OCI-LY7 (cell line): ENCODE data around the gene HOXB5. TPM values are rescaled to one million over a fixed set of nuclear protein-coding genes. Genes with fewer than 3 reads are reported as not detected.

ENCODE experiments used
- BruUV-seq: library from RNA; stranded (reverse); fragments of 400-500 nt; replicated peaks from 2 replicates; lab custom pipeline; 2021; lab: Mats Ljungman, UMichigan
- CTCF ChIA-PET: fragments of 300-600 bp; sonication (Branson Sonifier 250); formaldehyde crosslinking; loops from one replicate; lab custom pipeline; 2022; ENCODE audit warnings: antibody characterized with exemption; ENCODE audit not compliant: unreplicated experiment; lab: Charles Lee
- POLR2A ChIA-PET: fragments of 300-600 bp; sonication (Branson Sonifier 250); formaldehyde crosslinking; loops from one replicate; lab custom pipeline; 2022; ENCODE audit warnings: antibody characterized with exemption; lab: Charles Lee
- DNase-seq: peaks from one replicate; pipeline ENCODE4 v3.0.0-alpha.2; 2015; ENCODE audit warnings: low spot score
- H2AFZ ChIP-seq: fragments of 200-600 bp; sonication (generic), shearing (Covaris generic); 2 replicates; pipeline ENCODE4 v1.6.1; 2014; ENCODE audit warnings: mild to moderate bottlenecking, antibody characterized with exemption, low read length, moderate library complexity
- H3K27ac ChIP-seq: fragments of 200-600 bp; sonication (generic); 2 replicates; pipeline ENCODE4 v1.5.1; 2014; ENCODE audit warnings: mixed run types, low read depth, mild to moderate bottlenecking, moderate library complexity, low read length, inconsistent platforms; ENCODE audit not compliant: poor library complexity, severe bottlenecking
- H3K36me3 ChIP-seq: fragments of 200-600 bp; sonication (generic); 2 replicates; pipeline ENCODE4 v1.6.1; 2014; ENCODE audit warnings: mild to moderate bottlenecking, antibody characterized with exemption, low read length, moderate library complexity, mixed read lengths; ENCODE audit not compliant: insufficient read depth
- H3K4me1 ChIP-seq: fragments of 200-600 bp; sonication (generic); 2 replicates; pipeline ENCODE4 v1.5.1; 2014; ENCODE audit warnings: mild to moderate bottlenecking, low read length; ENCODE audit not compliant: insufficient read depth, poor library complexity, severe bottlenecking
- H3K4me2 ChIP-seq: fragments of 200-600 bp; sonication (generic); 2 replicates; pipeline ENCODE4 v1.6.1; 2014; ENCODE audit warnings: mild to moderate bottlenecking, low read length
- H3K4me3 ChIP-seq: fragments of 200-600 bp; sonication (generic); 2 replicates; pipeline ENCODE4 v1.5.1; 2014; ENCODE audit warnings: mild to moderate bottlenecking, low read depth, low read length; ENCODE audit not compliant: poor library complexity, severe bottlenecking
- H3K79me2 ChIP-seq: fragments of 200-600 bp; sonication (generic); 2 replicates; pipeline ENCODE4 v1.6.1; 2016; ENCODE audit warnings: low read depth, mild to moderate bottlenecking, low read length, moderate library complexity, mixed read lengths; ENCODE audit not compliant: insufficient read depth
- H3K9me2 ChIP-seq: fragments of 200-600 bp; sonication (generic); 2 replicates; pipeline ENCODE4 v1.6.1; 2016; ENCODE audit warnings: mild to moderate bottlenecking, low read length, mixed read lengths; ENCODE audit not compliant: insufficient read depth
- H3K9me3 ChIP-seq: fragments of 200-600 bp; sonication (generic); 2 replicates; pipeline ENCODE4 v1.6.1; 2014; ENCODE audit warnings: mild to moderate bottlenecking, mixed run types, low read length, mixed read lengths
- H4K20me1 ChIP-seq: fragments of 200-600 bp; sonication (generic); 2 replicates; pipeline ENCODE4 v1.6.1; 2014; ENCODE audit warnings: mild to moderate bottlenecking, antibody characterized with exemption, low read length, moderate library complexity, mixed read lengths; ENCODE audit not compliant: insufficient read depth
- EZH2phosphoT487 ChIP-seq: fragments of 200-600 bp; sonication (generic); IDR thresholded peaks from 2 replicates; pipeline ENCODE4 v1.6.1; 2018; ENCODE audit warnings: low read depth, borderline replicate concordance, mild to moderate bottlenecking, mixed run types, antibody characterized with exemption, low read length, moderate library complexity, mixed read lengths
- intact Hi-C: fragments of 100-400 bp; cut with micrococcal nuclease; formaldehyde crosslinking; loops from one replicate; pipeline ENCODE4 v1.10.0; 2022; ENCODE audit not compliant: unreplicated experiment
- total RNA-seq, 2 experiments: library from RNA; depleted of rRNA in 1 of 2; stranded (reverse); fragments of >200 nt in 1 of 2; shearing (Covaris generic) in 1 of 2; gene quantifications; 2 replicates each; pipeline ENCODE4 v1.2.3, GENCODE V29; 2014 to 2022
- TF ChIP-seq, protein P1 (sequence below): fragments of 200-600 bp; sonication (generic); conservative IDR thresholded peaks from 2 replicates; pipeline ENCODE4 v1.5.1; 2014; ENCODE audit warnings: mild to moderate bottlenecking, antibody characterized with exemption, low read length, moderate library complexity, mixed read lengths

The HOXB5 gene
- total RNA-seq, 2 experiments from 2014 or later = not detected

DNA sequence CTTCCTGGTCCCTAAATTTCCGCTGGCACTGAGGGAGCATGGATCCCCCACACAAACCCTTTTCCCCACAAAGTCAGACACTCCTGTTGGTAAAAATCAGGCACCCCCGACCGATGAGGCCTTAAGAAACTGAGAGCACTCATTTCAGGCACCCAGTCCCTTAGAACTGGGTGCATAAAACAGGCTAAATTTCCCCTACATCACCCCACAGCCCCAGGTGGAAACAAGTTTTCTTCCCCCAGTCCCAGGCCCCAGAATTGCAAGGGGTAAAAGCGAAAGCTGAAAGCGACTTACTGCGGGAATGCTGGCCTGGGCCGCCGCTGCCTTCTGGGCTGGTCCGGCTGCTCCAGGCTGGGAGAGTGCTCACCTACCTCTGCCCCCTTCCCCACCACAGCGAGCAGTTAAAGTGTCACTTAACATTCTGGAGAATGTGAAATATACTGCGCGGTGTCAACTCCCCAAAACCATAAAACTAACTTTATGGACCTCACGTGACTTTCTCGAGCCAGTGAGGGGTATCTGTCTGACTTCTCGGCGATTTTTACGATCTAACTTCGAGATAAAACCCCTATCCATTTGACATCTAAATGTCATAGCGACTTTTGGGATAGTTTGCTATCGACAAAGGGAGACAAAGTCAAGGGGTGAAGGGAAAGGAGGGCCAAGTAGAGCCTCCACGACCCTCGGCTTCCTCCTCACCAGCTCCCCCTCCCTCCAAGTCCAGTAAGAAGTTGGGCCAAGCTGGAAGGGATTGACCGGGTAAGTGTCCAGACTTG, 3.6 kb downstream of the HOXB5 start, which contains the start of gene HOXB3:
TSS of gene HOXB3 (minus strand) at position 411 of the 776 bp plus-strand sequence. CDS start 37,767 bp downstream, outside the sequence.
- no TSS peak for BruUV-seq
- no peak within 1 kb of the TSS for H3K4me2 ChIP-seq
- H3K4me1 ChIP-seq = peaks cover 29% of the 10 kb centered on the region
- CTCF ChIA-PET = no interaction called here
- intact Hi-C loops = loop anchor here (10.0 kb wide), 1 partner anchor 325 kb away; no protein-coding TSS in a partner anchor
- no peaks in the 10 kb centered on the region for H3K9me3 ChIP-seq
- H3K27ac ChIP-seq = no peak within 1 kb of the TSS
- DNase-seq = no peak
- H2AFZ ChIP-seq = no peak within 1 kb of the TSS
- no peaks in the 10 kb centered on the region for H3K9me2 ChIP-seq
- POLR2A ChIA-PET = no interaction called here
- TF ChIP-seq, protein P1, sequence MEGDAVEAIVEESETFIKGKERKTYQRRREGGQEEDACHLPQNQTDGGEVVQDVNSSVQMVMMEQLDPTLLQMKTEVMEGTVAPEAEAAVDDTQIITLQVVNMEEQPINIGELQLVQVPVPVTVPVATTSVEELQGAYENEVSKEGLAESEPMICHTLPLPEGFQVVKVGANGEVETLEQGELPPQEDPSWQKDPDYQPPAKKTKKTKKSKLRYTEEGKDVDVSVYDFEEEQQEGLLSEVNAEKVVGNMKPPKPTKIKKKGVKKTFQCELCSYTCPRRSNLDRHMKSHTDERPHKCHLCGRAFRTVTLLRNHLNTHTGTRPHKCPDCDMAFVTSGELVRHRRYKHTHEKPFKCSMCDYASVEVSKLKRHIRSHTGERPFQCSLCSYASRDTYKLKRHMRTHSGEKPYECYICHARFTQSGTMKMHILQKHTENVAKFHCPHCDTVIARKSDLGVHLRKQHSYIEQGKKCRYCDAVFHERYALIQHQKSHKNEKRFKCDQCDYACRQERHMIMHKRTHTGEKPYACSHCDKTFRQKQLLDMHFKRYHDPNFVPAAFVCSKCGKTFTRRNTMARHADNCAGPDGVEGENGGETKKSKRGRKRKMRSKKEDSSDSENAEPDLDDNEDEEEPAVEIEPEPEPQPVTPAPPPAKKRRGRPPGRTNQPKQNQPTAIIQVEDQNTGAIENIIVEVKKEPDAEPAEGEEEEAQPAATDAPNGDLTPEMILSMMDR = no peak
- no peak for TF ChIP-seq EZH2phosphoT487
- H3K36me3 ChIP-seq = no peaks in the 10 kb centered on the region
- no peaks in the 10 kb centered on the region for H3K79me2 ChIP-seq
- no peaks in the 10 kb centered on the region for H4K20me1 ChIP-seq
- no peak within 1 kb of the TSS for H3K4me3 ChIP-seq

DNA sequence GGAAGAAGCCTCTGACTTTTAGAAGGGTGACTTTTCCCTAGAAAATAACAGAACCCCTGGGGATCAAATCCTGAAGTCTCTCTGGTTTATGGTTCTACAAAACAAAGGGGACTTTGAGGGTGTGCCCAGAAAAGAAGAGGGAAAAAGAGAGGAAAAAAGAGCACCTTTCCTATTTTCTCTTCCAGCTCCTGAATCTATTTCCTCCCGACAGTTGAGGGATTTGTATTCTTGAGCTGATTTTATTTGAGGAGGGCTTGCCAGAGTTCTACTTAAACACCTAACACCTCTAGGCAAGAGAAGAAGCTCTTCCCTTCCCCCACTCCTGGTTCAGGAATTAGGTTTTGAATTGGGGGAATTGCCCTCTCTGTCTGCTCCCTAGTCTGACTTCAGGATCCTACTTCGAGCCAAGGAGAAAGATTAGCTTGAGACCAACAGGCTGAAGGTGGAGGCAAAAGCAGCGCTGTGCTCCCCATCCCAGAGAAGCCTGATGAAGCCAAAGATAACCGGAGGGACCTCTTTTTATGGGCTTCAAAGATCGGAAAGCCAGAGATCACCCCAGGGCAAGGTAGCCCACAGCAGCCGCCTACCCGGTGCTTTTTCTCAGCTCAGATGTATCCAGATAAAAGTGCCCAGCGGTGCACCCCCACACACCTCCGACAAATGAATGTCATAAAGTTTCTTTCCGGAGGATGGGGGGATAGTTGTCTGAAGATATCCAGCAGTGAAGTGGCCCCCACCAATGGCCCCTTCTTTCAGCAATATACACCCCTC, 4.3 kb downstream of the HOXB5 start:
- no peak for DNase-seq
- no peak overlapping the region for H2AFZ ChIP-seq
- no peaks in the 10 kb centered on the region for H3K9me2 ChIP-seq
- POLR2A ChIA-PET = interaction anchor here (1.0 to 1.6 kb wide), 2 partner anchors 122 to 256 kb away, joined by 3 to 4 read pairs; no protein-coding TSS in a partner anchor
- H3K36me3 ChIP-seq = no peaks in the 10 kb centered on the region
- no peak overlapping the region for H3K27ac ChIP-seq
- peaks cover 32% of the 10 kb centered on the region for H3K4me1 ChIP-seq
- intact Hi-C loops = no loop called here
- CTCF ChIA-PET = interaction anchor here (0.6 kb wide), 1 partner anchor 223 kb away, joined by 4 read pairs; no protein-coding TSS in a partner anchor
- no TSS peak for BruUV-seq
- no peaks in the 10 kb centered on the region for H4K20me1 ChIP-seq
- H3K4me3 ChIP-seq = no peak overlapping the region
- no peaks in the 10 kb centered on the region for H3K79me2 ChIP-seq
- no peaks in the 10 kb centered on the region for H3K9me3 ChIP-seq
- TF ChIP-seq, protein P1 = no peak
- no peak; the same call in 1 of the 2 replicates for TF ChIP-seq EZH2phosphoT487
- H3K4me2 ChIP-seq = no peak overlapping the region
